Esophagus muscularis mucosa (tissue), 4 donors: ENCODE measurements around the gene RAPGEF1. TPM values are rescaled to one million over a fixed set of nuclear protein-coding genes. Genes with fewer than 3 reads are reported as not detected.
"Not testable (repeated sequence)": the region's sequence is repeated elsewhere in the genome, so short reads cannot be mapped to it uniquely, and the experiment has no call there.

ENCODE experiments used
- DNase-seq: peaks from one replicate; pipeline ENCODE4 v3.0.0-alpha.2; 2017; ENCODE audit errors: extremely low spot score
- H3K27ac ChIP-seq, 4 donors: fragments of 200-600 bp; sonication (generic); replicated peaks in 1 of 4; 1 replicate in 3 of 4; 2 replicates in 1 of 4; pipeline ENCODE4 v1.5.1; 2016 to 2019; ENCODE audit warnings: mild to moderate bottlenecking in 1 of 4
- H3K27me3 ChIP-seq, 4 donors: fragments of 200-600 bp; sonication (generic); one replicate each; pipeline versions ENCODE4 v1.5.1 to v1.6.0; 2016 to 2019
- H3K36me3 ChIP-seq, 4 donors: fragments of 200-600 bp; sonication (generic); one replicate each; pipeline ENCODE4 v1.5.1; 2016 to 2019
- H3K4me1 ChIP-seq, 4 donors: fragments of 200-600 bp; sonication (generic); one replicate each; pipeline ENCODE4 v1.5.1; 2016 to 2019
- H3K4me3 ChIP-seq, 4 donors: fragments of 200-600 bp; sonication (generic); 1 replicate in 2 of 4; 2 replicates in 2 of 4; pipeline ENCODE4 v1.5.1; 2016 to 2019; ENCODE audit warnings: mild to moderate bottlenecking in 4 of 4, moderate library complexity in 1 of 4
- H3K9me3 ChIP-seq, 4 donors: fragments of 200-600 bp; sonication (generic); 1 replicate in 3 of 4; 2 replicates in 1 of 4; pipeline ENCODE4 v1.5.1; 2016 to 2019
- CTCF ChIP-seq, 3 experiments: fragments of 200-600 bp in 2 of 3; fragments of 450-650 bp in 1 of 3; sonication (generic) in 2 of 3; IDR thresholded peaks; one replicate each; pipeline ENCODE4 v1.5.1; 2017 to 2019; ENCODE audit warnings: antibody characterized with exemption in 3 of 3, mild to moderate bottlenecking in 2 of 3, moderate library complexity in 1 of 3
- EP300 ChIP-seq: sonication (generic); formaldehyde crosslinking; IDR thresholded peaks from one replicate; pipeline ENCODE4 v1.6.1; 2017; ENCODE audit warnings: antibody characterized with exemption
- POLR2A ChIP-seq: fragments of 450-650 bp; IDR thresholded peaks from one replicate; pipeline ENCODE4 v1.6.1; 2017; ENCODE audit warnings: antibody characterized with exemption, moderate library complexity, mild to moderate bottlenecking, low read depth
- POLR2AphosphoS5 ChIP-seq, 2 donors: sonication (generic); formaldehyde crosslinking; IDR thresholded peaks; one replicate each; pipeline ENCODE4 v1.6.1; 2017; ENCODE audit warnings: antibody characterized with exemption in 2 of 2
- WGBS: methylation state at CpG from one replicate; pipeline ENCODE4 v1.1.5; 2018; 5-methylcytosine and 5-hydroxymethylcytosine counted together
- intact Hi-C: fragments of 100-400 bp; cut with DNase I; formaldehyde crosslinking; loops from one replicate; pipeline ENCODE4 v1.15.1; 2023
- total RNA-seq, 4 donors: library from RNA; depleted of rRNA; stranded (reverse); fragments of >200 nt; gene quantifications; one replicate each; pipeline versions ENCODE4 v1.1.0 to v1.2.1, GENCODE V29; 2016

The RAPGEF1 gene
- total RNA-seq, 4 donors from 2014 or later, result 66.6 to 138 (median 101) TPM

DNA sequence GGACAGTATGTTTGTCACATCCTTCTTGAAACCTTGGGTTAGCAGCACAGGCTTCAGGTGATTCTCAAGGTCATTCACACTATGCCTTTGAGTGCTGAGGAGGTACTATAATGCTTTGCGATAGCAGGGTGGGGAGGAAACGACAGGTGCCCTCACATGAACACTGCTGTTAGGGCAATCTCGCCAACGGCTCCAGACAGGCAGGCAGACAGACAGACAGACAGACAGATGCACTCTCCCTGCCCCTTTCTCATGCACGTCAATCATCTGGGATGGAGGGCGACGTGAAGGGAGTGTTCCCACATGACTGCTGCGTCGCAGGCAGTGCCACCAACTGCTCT lies 82.9 kb downstream of the RAPGEF1 start:
- 89% methylated on average over 9 of the region's 9 CpGs for WGBS
- TF ChIP-seq POLR2AphosphoS5 (IDR thresholded peaks at IDR 0.05) (no peak), CTCF (IDR thresholded peaks at IDR 0.05) (no peak), EP300 (no peak), POLR2A (no peak)
- H3K27me3 ChIP-seq, result no peaks in the 10 kb centered on the region
- peak overlapping the region; percentile 3 to 51 (median 32) for H3K27ac ChIP-seq
- no peak overlapping the region for H3K4me3 ChIP-seq
- intact Hi-C loops, result no loop called here
- H3K36me3 ChIP-seq, result no peaks in the 10 kb centered on the region
- DNase-seq, result no peak
- H3K4me1 ChIP-seq, result peaks cover 47 to 75% (median 64%) of the 10 kb centered on the region in 4 donors
- H3K9me3 ChIP-seq, result no peaks in the 10 kb centered on the region

- TF ChIP-seq POLR2A (no peak), POLR2AphosphoS5 (IDR thresholded peaks at IDR 0.05) (peak; percentile 32 to 56), EP300 (no peak)
- H3K27ac ChIP-seq, result peak overlapping the region; percentile 3 to 51 (median 32)
- H3K36me3 ChIP-seq, result no peaks in the 10 kb centered on the region
- WGBS, result 76% methylated on average over 9 of the region's 9 CpGs
- peaks cover 49 to 71% (median 64%) of the 10 kb centered on the region in 4 donors for H3K4me1 ChIP-seq
- H3K4me3 ChIP-seq, result no peak overlapping the region
- intact Hi-C loops, result no loop called here
- H3K27me3 ChIP-seq, result no peaks in the 10 kb centered on the region
- DNase-seq, result peak; percentile 94
- H3K9me3 ChIP-seq, result no peaks in the 10 kb centered on the region
Observed at GRCh38 chr9:131656356-131657036, 83.4 kb downstream of the RAPGEF1 start.

GRCh38 chr9:131654369-131654768 lies 85.5 kb downstream of the RAPGEF1 start:
- Histone ChIP-seq H3K4me1 (peaks cover 62 to 67% (median 64%) of the 10 kb centered on the region in 4 donors), H3K36me3 (peaks cover 0 to 13% (median 6%) of the 10 kb centered on the region in 4 donors)
- WGBS, result 96% methylated on average over 5 of the region's 5 CpGs
- H3K4me3 ChIP-seq, H3K27ac ChIP-seq, H3K27me3 ChIP-seq, H3K9me3 ChIP-seq, intact Hi-C loops, DNase-seq: not testable (repeated sequence)

GRCh38 chr9:131651599-131651998 lies 88.3 kb downstream of the RAPGEF1 start:
- intact Hi-C loops, result no loop called here
- no peak overlapping the region for H3K4me3 ChIP-seq
- peaks cover 34 to 39% (median 37%) of the 10 kb centered on the region in 4 donors for H3K4me1 ChIP-seq
- H3K36me3 ChIP-seq, result peaks cover 0 to 22% (median 10%) of the 10 kb centered on the region in 4 donors
- no peaks in the 10 kb centered on the region for H3K9me3 ChIP-seq
- H3K27ac ChIP-seq, result peak overlapping the region in 1 of 4 donors; percentile 56
- WGBS, result 77% methylated on average over 3 of the region's 3 CpGs
- no peak for DNase-seq
- no peaks in the 10 kb centered on the region for H3K27me3 ChIP-seq
- TF ChIP-seq POLR2AphosphoS5 (IDR thresholded peaks at IDR 0.05), result peak in 1 of 2 donors; percentile 25
- no peak for TF ChIP-seq POLR2A

DNA sequence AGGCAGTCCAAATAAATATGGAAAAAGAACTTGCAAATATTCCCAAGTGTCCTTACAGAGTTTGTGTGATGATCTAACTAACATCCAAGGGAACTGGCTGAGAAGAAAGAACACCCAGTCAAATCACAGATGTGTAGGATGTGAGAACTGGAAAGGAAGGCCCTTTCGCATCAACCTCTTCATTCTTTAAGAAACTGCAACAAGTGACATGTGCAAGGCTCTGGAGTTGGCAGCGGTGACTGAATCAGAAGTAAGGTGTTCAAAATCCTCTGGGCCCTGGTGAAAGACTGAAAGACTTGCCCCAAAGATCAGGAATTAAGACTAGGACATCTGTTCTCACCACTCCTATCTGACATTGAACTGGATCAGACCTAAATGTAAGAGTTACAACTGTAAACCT lies 88.7 kb downstream of the RAPGEF1 start:
- peaks cover 30 to 35% (median 32%) of the 10 kb centered on the region in 4 donors for H3K4me1 ChIP-seq
- peak overlapping the region in 3 of 4 donors; percentile 36 to 56 (median 42) for H3K27ac ChIP-seq
- intact Hi-C loops, result no loop called here

More for the DNA sequence above, 88.7 kb downstream of the RAPGEF1 start:
- Histone ChIP-seq H3K9me3 (no peaks in the 10 kb centered on the region), H3K4me3 (no peak overlapping the region), H3K27me3 (no peaks in the 10 kb centered on the region), H3K36me3 (peaks cover 0 to 26% (median 12%) of the 10 kb centered on the region in 4 donors)
- TF ChIP-seq CTCF (IDR thresholded peaks at IDR 0.05) (no peak), POLR2A (no peak), POLR2AphosphoS5 (IDR thresholded peaks at IDR 0.05) (no peak), EP300 (no peak)
- no peak for DNase-seq
- 84% methylated on average over 2 of the region's 2 CpGs for WGBS
